Mesendoderm (in vitro differentiated cells): ENCODE data around the gene TMPRSS2.
"Not testable (repeated sequence)": the region's sequence is repeated elsewhere in the genome, so short reads cannot be mapped to it uniquely, and the experiment has no call there.

ENCODE experiments used
- DNase-seq: peaks from one replicate; pipeline ENCODE4 v3.0.0; 2013
- H2AK5ac ChIP-seq: 2 replicates; pipeline ENCODE4 v1.6.1; 2013; ENCODE audit warnings: low read length, inconsistent platforms
- H2BK120ac ChIP-seq: 2 replicates; pipeline ENCODE4 v1.6.1; 2013; ENCODE audit warnings: low read depth, mild to moderate bottlenecking, low read length, moderate library complexity, mixed read lengths
- H2BK15ac ChIP-seq: replicated peaks from 2 replicates; pipeline ENCODE4 v1.6.1; 2013; ENCODE audit warnings: low read depth, mild to moderate bottlenecking, moderate library complexity
- H2BK5ac ChIP-seq: 2 replicates; pipeline ENCODE4 v1.6.1; 2013; ENCODE audit warnings: low read length, inconsistent platforms
- H3K18ac ChIP-seq: 2 replicates; pipeline ENCODE4 v1.6.1; 2013; ENCODE audit warnings: mild to moderate bottlenecking, low read length, mixed read lengths
- H3K23ac ChIP-seq: one replicate; pipeline ENCODE4 v1.6.1; 2013; ENCODE audit warnings: low read length
- H3K27ac ChIP-seq: 2 replicates; pipeline ENCODE4 v1.5.1; 2013; ENCODE audit warnings: low read depth, mild to moderate bottlenecking, inconsistent platforms, low read length, moderate library complexity
- H3K27me3 ChIP-seq: 2 replicates; pipeline ENCODE4 v1.6.1; 2013; ENCODE audit warnings: low read length, control low read depth, mild to moderate bottlenecking, inconsistent platforms; ENCODE audit not compliant: insufficient read depth, poor library complexity
- H3K36me3 ChIP-seq: 2 replicates; pipeline ENCODE4 v1.6.1; 2013; ENCODE audit warnings: low read length, inconsistent platforms; ENCODE audit not compliant: control insufficient read depth, insufficient read depth
- H3K4ac ChIP-seq: one replicate; pipeline ENCODE4 v1.6.1; 2013; ENCODE audit warnings: low read depth, mild to moderate bottlenecking, low read length, moderate library complexity
- H3K4me1 ChIP-seq: 2 replicates; pipeline ENCODE4 v1.6.1; 2013; ENCODE audit warnings: low read depth, low read length, inconsistent platforms; ENCODE audit not compliant: control insufficient read depth
- H3K4me2 ChIP-seq: 2 replicates; pipeline ENCODE4 v1.6.1; 2013; ENCODE audit warnings: low read length
- H3K4me3 ChIP-seq: 2 replicates; pipeline ENCODE4 v1.5.1; 2013; ENCODE audit warnings: mild to moderate bottlenecking, low read length
- H3K56ac ChIP-seq: one replicate; pipeline ENCODE4 v1.6.1; 2013; ENCODE audit warnings: low read length
- H3K79me1 ChIP-seq: 2 replicates; pipeline ENCODE4 v1.6.1; 2013; ENCODE audit warnings: low read length, inconsistent platforms
- H3K79me2 ChIP-seq: 2 replicates; pipeline ENCODE4 v1.6.1; 2013; ENCODE audit warnings: mild to moderate bottlenecking, low read length; ENCODE audit not compliant: control insufficient read depth, insufficient read depth
- H3K9ac ChIP-seq: 2 replicates; pipeline ENCODE4 v1.6.1; 2013; ENCODE audit warnings: low read length, inconsistent platforms
- H4K5ac ChIP-seq: one replicate; pipeline ENCODE4 v1.6.1; 2013; ENCODE audit warnings: low read length
- H4K8ac ChIP-seq: one replicate; pipeline ENCODE4 v1.6.1; 2013; ENCODE audit warnings: low read depth, mild to moderate bottlenecking, control low read depth, low read length, moderate library complexity
- WGBS: extraction: QIAGEN DNeasy Blood & Tissue Kit; methylation state at CpG from one replicate; pipeline ENCODE4 v1.1.7; 2013; ENCODE audit warnings: low lambda C conversion rate, missing lambda C conversion rate; ENCODE audit not compliant: insufficient coverage; ENCODE audit errors: extremely low coverage; 5-methylcytosine and 5-hydroxymethylcytosine counted together

Gene TMPRSS2

GRCh38 chr21:41426676-41427404 is 81.1 kb downstream of the TMPRSS2 start:
- peak overlapping the region; percentile 7 for H3K56ac ChIP-seq
- no peaks in the 10 kb centered on the region for H3K79me1 ChIP-seq
- no peak overlapping the region for H3K27ac ChIP-seq
- H4K5ac ChIP-seq, result no peak overlapping the region
- no peak overlapping the region for H3K18ac ChIP-seq
- H3K4me1 ChIP-seq, result no peaks in the 10 kb centered on the region
- no peaks in the 10 kb centered on the region for H3K79me2 ChIP-seq
- peaks cover 10% of the 10 kb centered on the region for H3K27me3 ChIP-seq
- no CpG with 5 or more reads among the region's 41 CpGs for WGBS
- no peak overlapping the region for H2AK5ac ChIP-seq
- H2BK120ac ChIP-seq, result no peak overlapping the region
- H2BK15ac ChIP-seq, result no peak overlapping the region
- no peak overlapping the region for H3K4me3 ChIP-seq
- H4K8ac ChIP-seq, result no peak overlapping the region
- H3K9ac ChIP-seq, result no peak overlapping the region
- no peaks in the 10 kb centered on the region for H3K36me3 ChIP-seq
- H3K4ac ChIP-seq, result no peak overlapping the region
- no peak overlapping the region for H3K23ac ChIP-seq
- DNase-seq, result no peak
- no peak overlapping the region for H3K4me2 ChIP-seq
- no peak overlapping the region for H2BK5ac ChIP-seq

GRCh38 chr21:41425954-41426675 is 81.8 kb downstream of the TMPRSS2 start, which contains the start of gene MX1:
Gene MX1 (plus strand): TSS chr21:41426239. CDS start chr21:41432071, 5,832 bp downstream.
- Histone ChIP-seq H3K4me3 (no peak within 1 kb of the TSS), H2BK15ac (no peak within 1 kb of the TSS), H3K23ac (no peak within 1 kb of the TSS), H3K27me3 (peaks cover 10% of the 10 kb centered on the region), H4K8ac (no peak within 1 kb of the TSS), H3K79me2 (no peaks in the 10 kb centered on the region), H3K4me1 (no peaks in the 10 kb centered on the region), H4K5ac (no peak within 1 kb of the TSS), H3K36me3 (no peaks in the 10 kb centered on the region), H3K56ac (peak within 1 kb of the TSS; percentile 34), H2BK120ac (no peak within 1 kb of the TSS), H3K79me1 (no peaks in the 10 kb centered on the region), H2AK5ac (no peak within 1 kb of the TSS), H2BK5ac (no peak within 1 kb of the TSS), H3K4ac (no peak within 1 kb of the TSS), H3K27ac (no peak within 1 kb of the TSS), H3K18ac (no peak within 1 kb of the TSS), H3K4me2 (peak within 1 kb of the TSS; percentile 27), H3K9ac (no peak within 1 kb of the TSS)
- DNase-seq, result peak; percentile 20
- WGBS, result no CpG with 5 or more reads among the region's 65 CpGs

GRCh38 chr21:41425588-41425953 is 82.4 kb downstream of the TMPRSS2 start:
- Histone ChIP-seq H4K5ac (no peak overlapping the region), H3K27me3 (peaks cover 10% of the 10 kb centered on the region), H3K27ac (no peak overlapping the region), H2BK5ac (no peak overlapping the region), H3K79me1 (no peaks in the 10 kb centered on the region), H3K18ac (no peak overlapping the region), H2AK5ac (no peak overlapping the region), H3K4me2 (no peak overlapping the region), H3K4ac (no peak overlapping the region), H3K4me1 (no peaks in the 10 kb centered on the region), H3K9ac (no peak overlapping the region), H3K56ac (no peak overlapping the region), H3K36me3 (no peaks in the 10 kb centered on the region), H4K8ac (no peak overlapping the region), H2BK120ac (no peak overlapping the region), H3K79me2 (no peaks in the 10 kb centered on the region), H2BK15ac (no peak overlapping the region), H3K4me3 (no peak overlapping the region), H3K23ac (no peak overlapping the region)
- DNase-seq, result no peak
- WGBS, result no CpG with 5 or more reads among the region's 7 CpGs

- not testable (repeated sequence) for H3K23ac ChIP-seq, H3K36me3 ChIP-seq, H3K18ac ChIP-seq, H2BK5ac ChIP-seq, H3K27me3 ChIP-seq, H3K4me3 ChIP-seq, H2BK120ac ChIP-seq, H3K56ac ChIP-seq, DNase-seq, H3K79me2 ChIP-seq, H2AK5ac ChIP-seq, H4K5ac ChIP-seq, H3K79me1 ChIP-seq, H3K4ac ChIP-seq, H3K9ac ChIP-seq, H3K27ac ChIP-seq, H2BK15ac ChIP-seq, H4K8ac ChIP-seq, H3K4me1 ChIP-seq, H3K4me2 ChIP-seq
- WGBS, result no CpG with 5 or more reads among the region's 5 CpGs
Observed at GRCh38 chr21:41423305-41423636, 84.7 kb downstream of the TMPRSS2 start.

- WGBS, result no CpG with 5 or more reads among the region's 19 CpGs
- peaks cover 3% of the 10 kb centered on the region for H3K4me1 ChIP-seq
- H2BK15ac ChIP-seq, result no peak overlapping the region
- no peaks in the 10 kb centered on the region for H3K79me1 ChIP-seq
- no peaks in the 10 kb centered on the region for H3K36me3 ChIP-seq
- H3K23ac ChIP-seq, result no peak overlapping the region
- H2BK120ac ChIP-seq, result no peak overlapping the region
- no peak overlapping the region for H3K18ac ChIP-seq
- H3K56ac ChIP-seq, result no peak overlapping the region
- H2AK5ac ChIP-seq, result no peak overlapping the region
- DNase-seq, result no peak
- no peak overlapping the region for H3K27ac ChIP-seq
- H4K8ac ChIP-seq, result no peak overlapping the region
- no peak overlapping the region for H4K5ac ChIP-seq
- H3K9ac ChIP-seq, result no peak overlapping the region
- no peak overlapping the region for H2BK5ac ChIP-seq
- no peak overlapping the region for H3K4ac ChIP-seq
- H3K4me2 ChIP-seq, result no peak overlapping the region
- H3K4me3 ChIP-seq, result no peak overlapping the region
- H3K79me2 ChIP-seq, result no peaks in the 10 kb centered on the region
- peaks cover 10% of the 10 kb centered on the region for H3K27me3 ChIP-seq
Observed at GRCh38 chr21:41422546-41423304, 85.2 kb downstream of the TMPRSS2 start.
